AG09309 (cell line): ENCODE measurements around the gene CEL.
A peak's percentile ranks its signal among the peaks of the same experiment; 100 is the strongest.

Experiments used
- DNase-seq: peaks from one replicate; pipeline ENCODE4 v3.0.0-alpha.2; 2010; ENCODE audit warnings: low read depth
- H3K4me3 ChIP-seq: 2 replicates; pipeline ENCODE4 v1.5.1; 2011; ENCODE audit warnings: mild to moderate bottlenecking, low read depth, low read length, moderate library complexity; ENCODE audit not compliant: control insufficient read depth
- CTCF ChIP-seq: IDR thresholded peaks from 2 replicates; pipeline ENCODE4 v1.5.1; 2011; ENCODE audit warnings: mild to moderate bottlenecking, low read depth, low read length, inconsistent platforms; ENCODE audit not compliant: insufficient read depth, control insufficient read depth; ENCODE audit errors: missing control alignments

Gene CEL

GRCh38 chr9:133030317-133031129, 31.3 kb upstream of the CEL start, which contains the start of gene GTF3C5:
Gene GTF3C5 (plus strand): TSS chr9:133030997. CDS start chr9:133031012, 15 bp downstream.
- peak within 1 kb of the TSS; percentile 69 for H3K4me3 ChIP-seq
- no peak for TF ChIP-seq CTCF
- peak; percentile 97 for DNase-seq

- peak overlapping the region; percentile 69 for H3K4me3 ChIP-seq
- TF ChIP-seq CTCF, result no peak
- no peak for DNase-seq
These were observed 30.7 kb upstream of the CEL start for GRCh38 chr9:133031130-133031422.

GRCh38 chr9:133031496-133031911, 30.3 kb upstream of the CEL start:
- H3K4me3 ChIP-seq, result peak overlapping the region; percentile 69
- DNase-seq, result no peak
- no peak for TF ChIP-seq CTCF

- TF ChIP-seq CTCF, result no peak
- no peak overlapping the region for H3K4me3 ChIP-seq
- no peak for DNase-seq
These were observed 29.6 kb upstream of the CEL start for GRCh38 chr9:133032171-133032570.

- DNase-seq, result no peak
- no peak for TF ChIP-seq CTCF
- H3K4me3 ChIP-seq, result no peak overlapping the region
These were observed 26.1 kb upstream of the CEL start for GRCh38 chr9:133035669-133036068.

- H3K4me3 ChIP-seq, result no peak overlapping the region
- no peak for DNase-seq
- no peak for TF ChIP-seq CTCF
These were observed 23.8 kb upstream of the CEL start for GRCh38 chr9:133037775-133038515.
